H1 (cell line): ENCODE measurements around the gene KLF9. TPM values are rescaled to one million over a fixed set of nuclear protein-coding genes. Genes with fewer than 3 reads are reported as not detected.

Experiments used
- CTCF ChIA-PET: fragments of 300-600 bp; sonication (Branson Sonifier 250); formaldehyde crosslinking; loops from one replicate; lab custom pipeline; 2021; ENCODE audit not compliant: partially characterized antibody; lab: Charles Lee
- POLR2A ChIA-PET: fragments of 300-600 bp; sonication (Branson Sonifier 250); formaldehyde crosslinking; loops from one replicate; lab custom pipeline; 2021; ENCODE audit warnings: inconsistent platforms; ENCODE audit not compliant: partially characterized antibody; lab: Charles Lee
- DNase-seq, 2 experiments: peaks; one replicate each; pipeline versions ENCODE4 v3.0.0 to v3.0.0-alpha.2; 2010 to 2022; ENCODE audit warnings: low spot score in 2 of 2, low read depth in 1 of 2, mixed read lengths in 1 of 2
- FAIRE-seq: peaks from 2 replicates; lab custom pipeline; 2011; peaks lifted over from hg19 to GRCh38; lab: Jason Lieb, UNC
- H2AFZ ChIP-seq: 2 replicates; pipeline ENCODE4 v1.8.1; 2012; ENCODE audit warnings: low read length, inconsistent platforms
- H2AK5ac ChIP-seq: 2 replicates; pipeline ENCODE4 v1.6.1; 2013; ENCODE audit warnings: low read depth, low read length
- H2BK120ac ChIP-seq: replicated peaks from 2 replicates; pipeline ENCODE3; 2013; ENCODE audit warnings: low read depth, low read length, inconsistent platforms
- H2BK12ac ChIP-seq: 2 replicates; pipeline ENCODE4 v1.6.1; 2013; ENCODE audit warnings: low read depth, low read length
- H2BK15ac ChIP-seq: 2 replicates; pipeline ENCODE4 v1.6.1; 2013; ENCODE audit warnings: low read length
- H2BK20ac ChIP-seq: 2 replicates; pipeline ENCODE4 v1.6.1; 2013; ENCODE audit warnings: low read length
- H2BK5ac ChIP-seq: 2 replicates; pipeline ENCODE4 v1.6.1; 2013; ENCODE audit warnings: low read depth, low read length
- H3K14ac ChIP-seq: 2 replicates; pipeline ENCODE4 v1.6.1; 2013; ENCODE audit warnings: inconsistent platforms; ENCODE audit not compliant: insufficient read length
- H3K18ac ChIP-seq: 2 replicates; pipeline ENCODE4 v1.6.1; 2013; ENCODE audit warnings: low read length; ENCODE audit errors: extremely low read depth
- H3K23ac ChIP-seq: 2 replicates; pipeline ENCODE4 v1.6.1; 2013; ENCODE audit warnings: inconsistent platforms; ENCODE audit not compliant: insufficient read length
- H3K23me2 ChIP-seq: 2 replicates; pipeline ENCODE4 v1.6.1; 2013; ENCODE audit warnings: low read depth, low read length
- H3K27ac ChIP-seq: 2 replicates; pipeline ENCODE4 v1.6.1; 2011; ENCODE audit warnings: low read depth, low read length, inconsistent platforms
- H3K27me3 ChIP-seq, 4 experiments: replicated peaks in 1 of 4; 1 replicate in 1 of 4; 2 replicates in 3 of 4; pipeline versions ENCODE4 v1.6.1 to v1.8.1; 2011 to 2013; ENCODE audit warnings: low read length in 3 of 4, mild to moderate bottlenecking in 3 of 4, inconsistent platforms in 2 of 4, mixed read lengths in 2 of 4, moderate library complexity in 1 of 4; ENCODE audit not compliant: control insufficient read depth in 3 of 4, insufficient read depth in 3 of 4; ENCODE audit errors: extremely low read depth in 1 of 4
- H3K36me3 ChIP-seq, 4 experiments: 2 replicates each; pipeline versions ENCODE4 v1.6.1 to v1.8.1; 2011 to 2013; ENCODE audit warnings: mild to moderate bottlenecking in 4 of 4, low read length in 3 of 4, moderate library complexity in 2 of 4, control low read depth in 1 of 4, inconsistent platforms in 1 of 4; ENCODE audit not compliant: insufficient read depth in 4 of 4, control insufficient read depth in 2 of 4
- H3K4ac ChIP-seq: replicated peaks from 2 replicates; pipeline ENCODE3; 2013; ENCODE audit warnings: low read length, low read depth, mixed read lengths, inconsistent platforms; ENCODE audit not compliant: insufficient read length
- H3K4me1 ChIP-seq, 4 experiments: replicated peaks in 1 of 4; 1 replicate in 1 of 4; 2 replicates in 3 of 4; pipeline versions ENCODE4 v1.6.1 to v1.8.1; 2011 to 2013; ENCODE audit warnings: low read length in 3 of 4, inconsistent platforms in 2 of 4, mixed read lengths in 1 of 4; ENCODE audit not compliant: insufficient read depth in 4 of 4, control insufficient read depth in 3 of 4
- H3K4me2 ChIP-seq, 2 experiments: 2 replicates each; pipeline versions ENCODE4 v1.6.1 to v1.8.1; 2011 to 2013; ENCODE audit warnings: low read depth in 2 of 2, low read length in 2 of 2, control low read depth in 1 of 2, inconsistent platforms in 1 of 2, mild to moderate bottlenecking in 1 of 2; ENCODE audit not compliant: insufficient read depth in 1 of 2
- H3K4me3 ChIP-seq, 4 experiments: fragments of 200-600, 300-600 bp in 1 of 4; sonication (generic), shearing (Covaris generic), sonication (Bioruptor Twin) in 1 of 4; 2 replicates each; pipeline versions ENCODE4 v1.5.1 to v1.8.1; 2011 to 2016; ENCODE audit warnings: low read length in 4 of 4, low read depth in 3 of 4, control low read depth in 2 of 4, inconsistent platforms in 2 of 4, mild to moderate bottlenecking in 2 of 4, mixed read lengths in 1 of 4, moderate library complexity in 1 of 4; ENCODE audit not compliant: insufficient read depth in 2 of 4; ENCODE audit errors: extremely low read depth in 1 of 4
- H3K56ac ChIP-seq: replicated peaks from 2 replicates; pipeline ENCODE3; 2013; ENCODE audit warnings: low read depth, mild to moderate bottlenecking, mixed read lengths, low read length, inconsistent platforms; ENCODE audit not compliant: insufficient read length
- H3K79me1 ChIP-seq: 2 replicates; pipeline ENCODE4 v1.6.1; 2013; ENCODE audit warnings: low read depth, low read length, control low read depth
- H3K79me2 ChIP-seq, 2 experiments: 2 replicates each; pipeline versions ENCODE4 v1.6.1 to v1.8.1; 2012 to 2013; ENCODE audit warnings: low read length in 2 of 2, mild to moderate bottlenecking in 2 of 2, inconsistent platforms in 1 of 2; ENCODE audit not compliant: insufficient read depth in 2 of 2, control insufficient read depth in 1 of 2
- H3K9ac ChIP-seq, 4 experiments: replicated peaks in 1 of 4; 1 replicate in 1 of 4; 2 replicates in 3 of 4; pipeline versions ENCODE4 v1.6.1 to v1.8.1; 2011 to 2013; ENCODE audit warnings: low read depth in 3 of 4, low read length in 3 of 4, control low read depth in 2 of 4, mild to moderate bottlenecking in 2 of 4, moderate library complexity in 2 of 4, inconsistent platforms in 1 of 4; ENCODE audit errors: extremely low read depth in 1 of 4
- H3K9me3 ChIP-seq, 2 experiments: 2 replicates each; pipeline versions ENCODE4 v1.6.1 to v1.8.1; 2012 to 2013; ENCODE audit warnings: mild to moderate bottlenecking in 2 of 2, moderate library complexity in 2 of 2, control low read depth in 1 of 2, inconsistent platforms in 1 of 2, low read depth in 1 of 2, low read length in 1 of 2, mixed read lengths in 1 of 2; ENCODE audit not compliant: insufficient read depth in 2 of 2
- H4K20me1 ChIP-seq, 2 experiments: replicated peaks in 1 of 2; 2 replicates each; pipeline versions ENCODE3 to v1.8.1; 2011 to 2013; ENCODE audit warnings: inconsistent platforms in 2 of 2, low read length in 2 of 2, mild to moderate bottlenecking in 1 of 2; ENCODE audit not compliant: insufficient read depth in 2 of 2, control insufficient read depth in 1 of 2
- H4K5ac ChIP-seq: 2 replicates; pipeline ENCODE4 v1.6.1; 2013; ENCODE audit warnings: low read length, low read depth, mixed read lengths, inconsistent platforms; ENCODE audit not compliant: insufficient read length
- H4K8ac ChIP-seq: 2 replicates; pipeline ENCODE4 v1.8.0; 2013; ENCODE audit warnings: mild to moderate bottlenecking, moderate library complexity, low read length, inconsistent platforms; ENCODE audit not compliant: insufficient read depth; ENCODE audit errors: extremely low read depth
- H4K91ac ChIP-seq: replicated peaks from 2 replicates; pipeline ENCODE3; 2013; ENCODE audit warnings: low read length, mixed read lengths, inconsistent platforms; ENCODE audit not compliant: insufficient read length
- BCL11A ChIP-seq, 2 experiments: IDR thresholded peaks; one replicate each; pipeline ENCODE4 v1.6.1; 2011; ENCODE audit warnings: low read depth in 2 of 2, low read length in 2 of 2, mild to moderate bottlenecking in 2 of 2
- BRCA1 ChIP-seq: IDR thresholded peaks from 2 replicates; pipeline ENCODE4 v1.6.1; 2012; ENCODE audit warnings: low read depth, low read length, improper control_type of control experiment
- CHD1 ChIP-seq: IDR thresholded peaks from 2 replicates; pipeline ENCODE4 v1.6.1; 2012; ENCODE audit warnings: low read depth, low read length, improper control_type of control experiment
- CTBP2 ChIP-seq: IDR thresholded peaks from 2 replicates; pipeline ENCODE4 v1.7.0; 2011; ENCODE audit warnings: borderline replicate concordance, mild to moderate bottlenecking, moderate library complexity, mixed read lengths, low read length; ENCODE audit not compliant: insufficient read depth, insufficient read length
- EP300 ChIP-seq, 2 experiments: IDR thresholded peaks; 1 replicate in 1 of 2; 2 replicates in 1 of 2; pipeline ENCODE4 v1.6.1; 2011 to 2012; ENCODE audit warnings: low read depth in 2 of 2, low read length in 2 of 2, mild to moderate bottlenecking in 2 of 2, borderline replicate concordance in 1 of 2, inconsistent platforms in 1 of 2, moderate library complexity in 1 of 2
- EZH2 ChIP-seq: fragments of 200-600 bp; sonication (generic); IDR thresholded peaks from 2 replicates; pipeline ENCODE4 v1.7.1; 2012; ENCODE audit warnings: low read depth, mild to moderate bottlenecking, moderate library complexity, low read length, inconsistent platforms; ENCODE audit not compliant: severe bottlenecking
- GABPA ChIP-seq: IDR thresholded peaks from 2 replicates; pipeline ENCODE4 v1.6.1; 2011; ENCODE audit warnings: mild to moderate bottlenecking, low read length, moderate library complexity, borderline replicate concordance; ENCODE audit not compliant: insufficient read depth
- MAFK ChIP-seq: IDR thresholded peaks from 2 replicates; pipeline ENCODE4 v1.6.1; 2012; ENCODE audit warnings: low read depth, mild to moderate bottlenecking, improper control_type of control experiment, low read length
- MAX ChIP-seq: IDR thresholded peaks from 2 replicates; pipeline ENCODE4 v1.6.1; 2012; ENCODE audit warnings: inconsistent platforms
- SP2 ChIP-seq: IDR thresholded peaks from 2 replicates; pipeline ENCODE4 v1.6.1; 2012; ENCODE audit warnings: mild to moderate bottlenecking, low read length, inconsistent platforms
- SRF ChIP-seq: IDR thresholded peaks from 2 replicates; pipeline ENCODE4 v1.6.1; 2011; ENCODE audit warnings: mild to moderate bottlenecking, low read depth, low read length, moderate library complexity
- TBP ChIP-seq: IDR thresholded peaks from 2 replicates; pipeline ENCODE4 v1.6.1; 2011; ENCODE audit warnings: low read depth, low read length, improper control_type of control experiment
- TEAD4 ChIP-seq: IDR thresholded peaks from 2 replicates; pipeline ENCODE4 v1.6.1; 2012; ENCODE audit warnings: low read depth, low read length, inconsistent platforms, mixed read lengths
- WGBS, 2 experiments: shearing (Covaris generic) in 1 of 2; methylation state at CpG; one replicate each; pipeline versions ENCODE4 v1.1.6 to v1.1.7; 2013 to 2015; ENCODE audit warnings: low lambda C conversion rate in 2 of 2, mixed read lengths in 2 of 2, inconsistent platforms in 1 of 2, low coverage in 1 of 2, missing lambda C conversion rate in 1 of 2; ENCODE audit not compliant: insufficient replicate concordance in 2 of 2, insufficient coverage in 1 of 2, insufficient read length in 1 of 2; ENCODE audit errors: extremely low coverage in 1 of 2, missing lambda C conversion rate in 1 of 2; 5-methylcytosine and 5-hydroxymethylcytosine counted together
- polyA plus RNA-seq, 7 experiments: library from polyadenylated mRNA; depleted of rRNA in 3 of 7; stranded (reverse) in 5 of 7; unstranded in 2 of 7; fragments of >200 nt in 5 of 7; fragments of 200-250 nt in 2 of 7; gene quantifications; 1 replicate in 5 of 7; 2 replicates in 1 of 7; 4 replicates in 1 of 7; pipeline versions ENCODE4 v1.2.1 to v1.2.3, GENCODE V29; 2011 to 2013; ENCODE audit warnings: missing spikeins in 2 of 7, mixed read lengths in 2 of 7
- total RNA-seq: library from RNA; stranded (reverse); fragmentation: NEBNext Ultra II Directional; extraction: Animal tissue kit (Norgen Biotek cat#: 25700); gene quantifications from 2 replicates; pipeline ENCODE4 v1.2.1, GENCODE V29; 2021
- TF ChIP-seq, protein P1 (sequence below): IDR thresholded peaks from 2 replicates; pipeline ENCODE4 v1.6.1; 2012; ENCODE audit warnings: inconsistent platforms

KLF9 gene
- total and polyA plus RNA-seq, 2 of the 8 experiments (the other 6 are each of a cell fraction or from before 2014, with no cell fraction given) = 0.47 to 0.82 TPM

- Histone ChIP-seq H3K23me2 (no peaks in the 10 kb centered on the region), H3K4me1 (no peaks in the 10 kb centered on the region), H3K36me3 (no peaks in the 10 kb centered on the region), H3K14ac (no peak overlapping the region), H3K18ac (no peak overlapping the region), H2BK5ac (no peak overlapping the region), H3K4ac (no peak overlapping the region), H3K79me2 (no peaks in the 10 kb centered on the region), H3K23ac (no peak overlapping the region), H2AFZ (no peak overlapping the region), H3K4me2 (no peak overlapping the region), H3K9me3 (no peaks in the 10 kb centered on the region), H2BK20ac (no peak overlapping the region), H3K27ac (no peak overlapping the region), H2BK12ac (no peak overlapping the region), H3K79me1 (no peaks in the 10 kb centered on the region), H4K91ac (no peak overlapping the region), H3K4me3 (no peak overlapping the region), H4K5ac (no peak overlapping the region), H2BK15ac (no peak overlapping the region), H2BK120ac (no peak overlapping the region), H3K56ac (no peak overlapping the region), H2AK5ac (no peak overlapping the region), H4K20me1 (peaks cover 0 to 1% of the 10 kb centered on the region in 2 experiments), H3K9ac (no peak overlapping the region), H4K8ac (no peak overlapping the region), H3K27me3 (0 out of 7 replicates have a peak, but pooled peaks cover 0 to 3% (median 0%) of the 10 kb centered on the region in 4 experiments)
- POLR2A ChIA-PET = no interaction called here
- FAIRE-seq (no peak), DNase-seq (no peak)
- 84% methylated on average over 6 of the region's 6 CpGs; no CpG with 5 or more reads in 1 of the 2 experiments for WGBS, 2 experiments
- CTCF ChIA-PET = no interaction called here
- TF ChIP-seq, protein P1, sequence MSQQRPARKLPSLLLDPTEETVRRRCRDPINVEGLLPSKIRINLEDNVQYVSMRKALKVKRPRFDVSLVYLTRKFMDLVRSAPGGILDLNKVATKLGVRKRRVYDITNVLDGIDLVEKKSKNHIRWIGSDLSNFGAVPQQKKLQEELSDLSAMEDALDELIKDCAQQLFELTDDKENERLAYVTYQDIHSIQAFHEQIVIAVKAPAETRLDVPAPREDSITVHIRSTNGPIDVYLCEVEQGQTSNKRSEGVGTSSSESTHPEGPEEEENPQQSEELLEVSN = no peak
- TF ChIP-seq EP300 (IDR thresholded peaks at IDR 0.05; ENCODE audit: borderline replicate concordance in 1 of 2, low read depth in 2 of 2, low read length in 2 of 2) (no peak), TEAD4 (no peak), BCL11A (IDR thresholded peaks at IDR 0.05; ENCODE audit: low read depth in 2 of 2, low read length in 2 of 2) (no peak), GABPA (no peak), MAFK (no peak), TBP (no peak), MAX (no peak), CTBP2 (no peak), CHD1 (no peak), BRCA1 (no peak), EZH2 (no peak), SRF (no peak), SP2 (no peak)
Observed at GRCh38 chr9:70395652-70396051, 18.8 kb downstream of the KLF9 start.
